H1 (cell line): ENCODE data around the gene NSDHL. TPM values are rescaled to one million over a fixed set of nuclear protein-coding genes. Genes with fewer than 3 reads are reported as not detected.

Experiments
- CTCF ChIA-PET: fragments of 300-600 bp; sonication (Branson Sonifier 250); formaldehyde crosslinking; loops from one replicate; lab custom pipeline; 2021; ENCODE audit not compliant: partially characterized antibody; lab: Charles Lee
- POLR2A ChIA-PET: fragments of 300-600 bp; sonication (Branson Sonifier 250); formaldehyde crosslinking; loops from one replicate; lab custom pipeline; 2021; ENCODE audit warnings: inconsistent platforms; ENCODE audit not compliant: partially characterized antibody; lab: Charles Lee
- DNase-seq, 2 experiments: peaks; one replicate each; pipeline versions ENCODE4 v3.0.0 to v3.0.0-alpha.2; 2010 to 2022; ENCODE audit warnings: low spot score in 2 of 2, low read depth in 1 of 2, mixed read lengths in 1 of 2
- FAIRE-seq: peaks from 2 replicates; lab custom pipeline; 2011; peaks lifted over from hg19 to GRCh38; lab: Jason Lieb, UNC
- H2AFZ ChIP-seq: 2 replicates; pipeline ENCODE4 v1.8.1; 2012; ENCODE audit warnings: low read length, inconsistent platforms
- H2AK5ac ChIP-seq: 2 replicates; pipeline ENCODE4 v1.6.1; 2013; ENCODE audit warnings: low read depth, low read length
- H2BK120ac ChIP-seq: replicated peaks from 2 replicates; pipeline ENCODE3; 2013; ENCODE audit warnings: low read depth, low read length, inconsistent platforms
- H2BK12ac ChIP-seq: 2 replicates; pipeline ENCODE4 v1.6.1; 2013; ENCODE audit warnings: low read depth, low read length
- H2BK15ac ChIP-seq: 2 replicates; pipeline ENCODE4 v1.6.1; 2013; ENCODE audit warnings: low read length
- H2BK20ac ChIP-seq: 2 replicates; pipeline ENCODE4 v1.6.1; 2013; ENCODE audit warnings: low read length
- H2BK5ac ChIP-seq: 2 replicates; pipeline ENCODE4 v1.6.1; 2013; ENCODE audit warnings: low read depth, low read length
- H3K14ac ChIP-seq: 2 replicates; pipeline ENCODE4 v1.6.1; 2013; ENCODE audit warnings: inconsistent platforms; ENCODE audit not compliant: insufficient read length
- H3K18ac ChIP-seq: 2 replicates; pipeline ENCODE4 v1.6.1; 2013; ENCODE audit warnings: low read length; ENCODE audit errors: extremely low read depth
- H3K23ac ChIP-seq: 2 replicates; pipeline ENCODE4 v1.6.1; 2013; ENCODE audit warnings: inconsistent platforms; ENCODE audit not compliant: insufficient read length
- H3K23me2 ChIP-seq: 2 replicates; pipeline ENCODE4 v1.6.1; 2013; ENCODE audit warnings: low read depth, low read length
- H3K27ac ChIP-seq: 2 replicates; pipeline ENCODE4 v1.6.1; 2011; ENCODE audit warnings: low read depth, low read length, inconsistent platforms
- H3K27me3 ChIP-seq, 4 experiments: replicated peaks in 1 of 4; 1 replicate in 1 of 4; 2 replicates in 3 of 4; pipeline versions ENCODE4 v1.6.1 to v1.8.1; 2011 to 2013; ENCODE audit warnings: low read length in 3 of 4, mild to moderate bottlenecking in 3 of 4, inconsistent platforms in 2 of 4, mixed read lengths in 2 of 4, moderate library complexity in 1 of 4; ENCODE audit not compliant: control insufficient read depth in 3 of 4, insufficient read depth in 3 of 4; ENCODE audit errors: extremely low read depth in 1 of 4
- H3K36me3 ChIP-seq, 4 experiments: 2 replicates each; pipeline versions ENCODE4 v1.6.1 to v1.8.1; 2011 to 2013; ENCODE audit warnings: mild to moderate bottlenecking in 4 of 4, low read length in 3 of 4, moderate library complexity in 2 of 4, control low read depth in 1 of 4, inconsistent platforms in 1 of 4; ENCODE audit not compliant: insufficient read depth in 4 of 4, control insufficient read depth in 2 of 4
- H3K4ac ChIP-seq: replicated peaks from 2 replicates; pipeline ENCODE3; 2013; ENCODE audit warnings: low read length, low read depth, mixed read lengths, inconsistent platforms; ENCODE audit not compliant: insufficient read length
- H3K4me1 ChIP-seq, 4 experiments: replicated peaks in 1 of 4; 1 replicate in 1 of 4; 2 replicates in 3 of 4; pipeline versions ENCODE4 v1.6.1 to v1.8.1; 2011 to 2013; ENCODE audit warnings: low read length in 3 of 4, inconsistent platforms in 2 of 4, mixed read lengths in 1 of 4; ENCODE audit not compliant: insufficient read depth in 4 of 4, control insufficient read depth in 3 of 4
- H3K4me2 ChIP-seq, 2 experiments: 2 replicates each; pipeline versions ENCODE4 v1.6.1 to v1.8.1; 2011 to 2013; ENCODE audit warnings: low read depth in 2 of 2, low read length in 2 of 2, control low read depth in 1 of 2, inconsistent platforms in 1 of 2, mild to moderate bottlenecking in 1 of 2; ENCODE audit not compliant: insufficient read depth in 1 of 2
- H3K4me3 ChIP-seq, 4 experiments: fragments of 200-600, 300-600 bp in 1 of 4; sonication (generic), shearing (Covaris generic), sonication (Bioruptor Twin) in 1 of 4; 2 replicates each; pipeline versions ENCODE4 v1.5.1 to v1.8.1; 2011 to 2016; ENCODE audit warnings: low read length in 4 of 4, low read depth in 3 of 4, control low read depth in 2 of 4, inconsistent platforms in 2 of 4, mild to moderate bottlenecking in 2 of 4, mixed read lengths in 1 of 4, moderate library complexity in 1 of 4; ENCODE audit not compliant: insufficient read depth in 2 of 4; ENCODE audit errors: extremely low read depth in 1 of 4
- H3K56ac ChIP-seq: replicated peaks from 2 replicates; pipeline ENCODE3; 2013; ENCODE audit warnings: low read depth, mild to moderate bottlenecking, mixed read lengths, low read length, inconsistent platforms; ENCODE audit not compliant: insufficient read length
- H3K79me1 ChIP-seq: 2 replicates; pipeline ENCODE4 v1.6.1; 2013; ENCODE audit warnings: low read depth, low read length, control low read depth
- H3K79me2 ChIP-seq, 2 experiments: 2 replicates each; pipeline versions ENCODE4 v1.6.1 to v1.8.1; 2012 to 2013; ENCODE audit warnings: low read length in 2 of 2, mild to moderate bottlenecking in 2 of 2, inconsistent platforms in 1 of 2; ENCODE audit not compliant: insufficient read depth in 2 of 2, control insufficient read depth in 1 of 2
- H3K9ac ChIP-seq, 4 experiments: replicated peaks in 1 of 4; 1 replicate in 1 of 4; 2 replicates in 3 of 4; pipeline versions ENCODE4 v1.6.1 to v1.8.1; 2011 to 2013; ENCODE audit warnings: low read depth in 3 of 4, low read length in 3 of 4, control low read depth in 2 of 4, mild to moderate bottlenecking in 2 of 4, moderate library complexity in 2 of 4, inconsistent platforms in 1 of 4; ENCODE audit errors: extremely low read depth in 1 of 4
- H3K9me3 ChIP-seq, 2 experiments: 2 replicates each; pipeline versions ENCODE4 v1.6.1 to v1.8.1; 2012 to 2013; ENCODE audit warnings: mild to moderate bottlenecking in 2 of 2, moderate library complexity in 2 of 2, control low read depth in 1 of 2, inconsistent platforms in 1 of 2, low read depth in 1 of 2, low read length in 1 of 2, mixed read lengths in 1 of 2; ENCODE audit not compliant: insufficient read depth in 2 of 2
- H4K20me1 ChIP-seq, 2 experiments: replicated peaks in 1 of 2; 2 replicates each; pipeline versions ENCODE3 to v1.8.1; 2011 to 2013; ENCODE audit warnings: inconsistent platforms in 2 of 2, low read length in 2 of 2, mild to moderate bottlenecking in 1 of 2; ENCODE audit not compliant: insufficient read depth in 2 of 2, control insufficient read depth in 1 of 2
- H4K5ac ChIP-seq: 2 replicates; pipeline ENCODE4 v1.6.1; 2013; ENCODE audit warnings: low read length, low read depth, mixed read lengths, inconsistent platforms; ENCODE audit not compliant: insufficient read length
- H4K8ac ChIP-seq: 2 replicates; pipeline ENCODE4 v1.8.0; 2013; ENCODE audit warnings: mild to moderate bottlenecking, moderate library complexity, low read length, inconsistent platforms; ENCODE audit not compliant: insufficient read depth; ENCODE audit errors: extremely low read depth
- H4K91ac ChIP-seq: replicated peaks from 2 replicates; pipeline ENCODE3; 2013; ENCODE audit warnings: low read length, mixed read lengths, inconsistent platforms; ENCODE audit not compliant: insufficient read length
- BCL11A ChIP-seq, 2 experiments: IDR thresholded peaks; one replicate each; pipeline ENCODE4 v1.6.1; 2011; ENCODE audit warnings: low read depth in 2 of 2, low read length in 2 of 2, mild to moderate bottlenecking in 2 of 2
- CHD2 ChIP-seq: IDR thresholded peaks from 2 replicates; pipeline ENCODE4 v1.6.1; 2012; ENCODE audit warnings: low read length, improper control_type of control experiment
- EZH2 ChIP-seq: fragments of 200-600 bp; sonication (generic); IDR thresholded peaks from 2 replicates; pipeline ENCODE4 v1.7.1; 2012; ENCODE audit warnings: low read depth, mild to moderate bottlenecking, moderate library complexity, low read length, inconsistent platforms; ENCODE audit not compliant: severe bottlenecking
- GABPA ChIP-seq: IDR thresholded peaks from 2 replicates; pipeline ENCODE4 v1.6.1; 2011; ENCODE audit warnings: mild to moderate bottlenecking, low read length, moderate library complexity, borderline replicate concordance; ENCODE audit not compliant: insufficient read depth
- PHF8 ChIP-seq: fragments of 200-600 bp; sonication (generic); conservative IDR thresholded peaks from 2 replicates; pipeline ENCODE4 v1.7.1; 2012; ENCODE audit warnings: low read depth, mild to moderate bottlenecking, inconsistent platforms, low read length, moderate library complexity
- POLR2AphosphoS5 ChIP-seq: IDR thresholded peaks from 2 replicates; pipeline ENCODE4 v1.6.1; 2011; ENCODE audit warnings: low read depth, low read length
- SP4 ChIP-seq: IDR thresholded peaks from 2 replicates; pipeline ENCODE4 v1.6.1; 2012; ENCODE audit warnings: low read length, inconsistent platforms
- SRF ChIP-seq: IDR thresholded peaks from 2 replicates; pipeline ENCODE4 v1.6.1; 2011; ENCODE audit warnings: mild to moderate bottlenecking, low read depth, low read length, moderate library complexity
- SUZ12 ChIP-seq: fragments of 200-600 bp; sonication (generic); IDR thresholded peaks from 2 replicates; pipeline ENCODE4 v1.6.1; 2012; ENCODE audit warnings: mild to moderate bottlenecking, inconsistent platforms, low read length, moderate library complexity, mixed read lengths
- TAF1 ChIP-seq: IDR thresholded peaks from 2 replicates; pipeline ENCODE4 v1.6.1; 2011; ENCODE audit warnings: mild to moderate bottlenecking, low read depth, low read length
- TCF12 ChIP-seq: IDR thresholded peaks from 2 replicates; pipeline ENCODE4 v1.6.1; 2011; ENCODE audit warnings: low read depth, mild to moderate bottlenecking, low read length
- YY1 ChIP-seq: IDR thresholded peaks from 2 replicates; pipeline ENCODE4 v1.6.1; 2011; ENCODE audit warnings: low read depth, mild to moderate bottlenecking, low read length
- WGBS, 2 experiments: shearing (Covaris generic) in 1 of 2; methylation state at CpG; one replicate each; pipeline versions ENCODE4 v1.1.6 to v1.1.7; 2013 to 2015; ENCODE audit warnings: low lambda C conversion rate in 2 of 2, mixed read lengths in 2 of 2, inconsistent platforms in 1 of 2, low coverage in 1 of 2, missing lambda C conversion rate in 1 of 2; ENCODE audit not compliant: insufficient replicate concordance in 2 of 2, insufficient coverage in 1 of 2, insufficient read length in 1 of 2; ENCODE audit errors: extremely low coverage in 1 of 2, missing lambda C conversion rate in 1 of 2; 5-methylcytosine and 5-hydroxymethylcytosine counted together
- polyA plus RNA-seq, 7 experiments: library from polyadenylated mRNA; depleted of rRNA in 3 of 7; stranded (reverse) in 5 of 7; unstranded in 2 of 7; fragments of >200 nt in 5 of 7; fragments of 200-250 nt in 2 of 7; gene quantifications; 1 replicate in 5 of 7; 2 replicates in 1 of 7; 4 replicates in 1 of 7; pipeline versions ENCODE4 v1.2.1 to v1.2.3, GENCODE V29; 2011 to 2013; ENCODE audit warnings: missing spikeins in 2 of 7, mixed read lengths in 2 of 7
- total RNA-seq: library from RNA; stranded (reverse); fragmentation: NEBNext Ultra II Directional; extraction: Animal tissue kit (Norgen Biotek cat#: 25700); gene quantifications from 2 replicates; pipeline ENCODE4 v1.2.1, GENCODE V29; 2021
- TF ChIP-seq, protein P1 (sequence below), 3 experiments: IDR thresholded peaks; 1 replicate in 2 of 3; 2 replicates in 1 of 3; pipeline versions ENCODE4 v1.5.1 to v1.6.1; 2011; ENCODE audit warnings: low read length in 3 of 3, mild to moderate bottlenecking in 3 of 3, inconsistent platforms in 2 of 3, low read depth in 1 of 3, moderate library complexity in 1 of 3; ENCODE audit not compliant: insufficient read depth in 1 of 3; ENCODE audit errors: control extremely low read depth in 1 of 3

NSDHL gene
- total and polyA plus RNA-seq, 2 of the 8 experiments (the other 6 are each of a cell fraction or from before 2014, with no cell fraction given): 31.5 to 34.6 TPM

DNA sequence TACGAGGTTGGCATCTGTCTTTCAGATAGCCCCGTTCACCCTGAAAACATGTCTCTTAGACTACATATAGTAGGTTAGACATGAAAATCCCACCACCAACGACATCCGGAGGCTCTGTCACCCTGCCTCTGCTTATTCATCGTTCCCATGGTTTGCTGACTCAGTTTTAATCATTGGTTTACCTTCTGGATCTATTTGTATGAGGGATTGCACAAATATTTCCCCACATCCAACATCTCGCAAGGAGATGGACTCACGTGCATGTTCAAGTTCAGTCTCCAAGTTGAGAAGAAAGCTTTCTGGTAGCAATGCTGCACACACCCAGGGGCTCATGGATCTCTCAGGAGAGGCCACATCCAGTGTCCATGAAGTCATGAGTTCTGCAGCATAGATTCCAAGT is 11.1 kb upstream of the NSDHL start:
- CTCF ChIA-PET: interaction anchor here (1.5 to 4.7 kb wide), 3 partner anchors 158 to 179 kb away, joined by 3 to 39 read pairs (median 10); no protein-coding TSS in a partner anchor
- TF ChIP-seq SUZ12 (no peak), YY1 (no peak), EZH2 (no peak), PHF8 (no peak), TAF1 (no peak), SRF (no peak), BCL11A (IDR thresholded peaks at IDR 0.05; ENCODE audit: low read depth in 2 of 2, low read length in 2 of 2) (no peak), POLR2AphosphoS5 (no peak), GABPA (no peak), CHD2 (no peak), TCF12 (no peak), SP4 (no peak)
- TF ChIP-seq, protein P1, sequence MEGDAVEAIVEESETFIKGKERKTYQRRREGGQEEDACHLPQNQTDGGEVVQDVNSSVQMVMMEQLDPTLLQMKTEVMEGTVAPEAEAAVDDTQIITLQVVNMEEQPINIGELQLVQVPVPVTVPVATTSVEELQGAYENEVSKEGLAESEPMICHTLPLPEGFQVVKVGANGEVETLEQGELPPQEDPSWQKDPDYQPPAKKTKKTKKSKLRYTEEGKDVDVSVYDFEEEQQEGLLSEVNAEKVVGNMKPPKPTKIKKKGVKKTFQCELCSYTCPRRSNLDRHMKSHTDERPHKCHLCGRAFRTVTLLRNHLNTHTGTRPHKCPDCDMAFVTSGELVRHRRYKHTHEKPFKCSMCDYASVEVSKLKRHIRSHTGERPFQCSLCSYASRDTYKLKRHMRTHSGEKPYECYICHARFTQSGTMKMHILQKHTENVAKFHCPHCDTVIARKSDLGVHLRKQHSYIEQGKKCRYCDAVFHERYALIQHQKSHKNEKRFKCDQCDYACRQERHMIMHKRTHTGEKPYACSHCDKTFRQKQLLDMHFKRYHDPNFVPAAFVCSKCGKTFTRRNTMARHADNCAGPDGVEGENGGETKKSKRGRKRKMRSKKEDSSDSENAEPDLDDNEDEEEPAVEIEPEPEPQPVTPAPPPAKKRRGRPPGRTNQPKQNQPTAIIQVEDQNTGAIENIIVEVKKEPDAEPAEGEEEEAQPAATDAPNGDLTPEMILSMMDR (IDR thresholded peaks at IDR 0.05; ENCODE audit: control extremely low read depth in 1 of 3, insufficient read depth in 1 of 3, low read depth in 1 of 3, low read length in 3 of 3): no peak

More for the DNA sequence above, 11.1 kb upstream of the NSDHL start:
- Histone ChIP-seq H4K8ac (no peak overlapping the region), H2BK12ac (no peak overlapping the region), H3K79me2 (no peaks in the 10 kb centered on the region), H3K27me3 (no peaks in the 10 kb centered on the region; a peak in 1 of 7 replicates), H2AK5ac (no peak overlapping the region), H3K4me3 (no peak overlapping the region), H3K18ac (no peak overlapping the region), H2BK120ac (no peak overlapping the region), H3K56ac (no peak overlapping the region), H2BK20ac (no peak overlapping the region), H4K5ac (no peak overlapping the region), H3K14ac (no peak overlapping the region), H3K79me1 (no peaks in the 10 kb centered on the region), H3K4me1 (no peaks in the 10 kb centered on the region), H3K4me2 (no peak overlapping the region), H2AFZ (no peak overlapping the region), H4K20me1 (no peaks in the 10 kb centered on the region), H3K9me3 (no peaks in the 10 kb centered on the region), H3K23me2 (no peaks in the 10 kb centered on the region), H3K4ac (no peak overlapping the region), H3K27ac (no peak overlapping the region), H3K36me3 (no peaks in the 10 kb centered on the region), H3K9ac (no peak overlapping the region), H4K91ac (no peak overlapping the region), H3K23ac (no peak overlapping the region), H2BK5ac (no peak overlapping the region), H2BK15ac (no peak overlapping the region)
- WGBS, 2 experiments: 87% methylated on average over 7 of the region's 7 CpGs; no CpG with 5 or more reads in 1 of the 2 experiments
- no peak for DNase-seq
- FAIRE-seq: no peak
- POLR2A ChIA-PET: no interaction called here
